ENCODE results near the gene ACTA2.

Gene ACTA2

DNA sequence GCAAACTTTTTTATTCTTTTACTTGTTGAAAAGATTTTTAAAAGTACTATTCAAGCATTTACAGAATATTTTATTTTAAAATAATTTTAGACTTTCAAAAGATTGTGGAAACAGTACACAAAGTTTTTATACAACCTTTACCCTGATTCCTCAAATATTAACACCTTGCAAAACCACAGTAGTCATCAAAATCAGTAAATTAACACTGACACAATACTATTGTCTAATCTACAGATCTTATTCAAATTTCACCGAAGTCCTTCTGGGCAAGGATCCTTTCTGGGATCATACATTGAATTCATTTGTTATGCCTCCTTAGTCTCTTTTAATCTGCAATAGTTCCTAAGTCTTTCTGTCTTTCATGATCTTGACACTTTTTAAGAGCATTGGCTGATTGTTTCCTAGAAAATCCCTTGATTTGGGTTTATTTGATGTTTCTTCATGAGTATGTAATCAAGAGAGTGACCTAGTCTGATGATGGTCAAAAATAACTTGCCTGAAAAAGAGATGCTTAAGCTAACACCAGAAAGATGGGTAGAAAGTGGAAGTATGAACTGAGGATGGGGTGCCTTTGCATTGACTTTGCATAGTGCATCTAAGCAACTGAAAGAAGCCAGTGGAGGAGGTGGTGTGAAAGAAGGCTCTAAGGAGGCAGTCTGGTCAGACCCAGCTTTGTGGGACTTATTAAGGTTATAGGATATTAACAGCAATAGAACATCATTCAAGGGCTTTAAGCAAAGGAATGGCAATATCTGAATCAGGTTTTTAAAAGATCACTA, 62.8 kb downstream of the ACTA2 start:
- TF ChIP-seq, protein P1, sequence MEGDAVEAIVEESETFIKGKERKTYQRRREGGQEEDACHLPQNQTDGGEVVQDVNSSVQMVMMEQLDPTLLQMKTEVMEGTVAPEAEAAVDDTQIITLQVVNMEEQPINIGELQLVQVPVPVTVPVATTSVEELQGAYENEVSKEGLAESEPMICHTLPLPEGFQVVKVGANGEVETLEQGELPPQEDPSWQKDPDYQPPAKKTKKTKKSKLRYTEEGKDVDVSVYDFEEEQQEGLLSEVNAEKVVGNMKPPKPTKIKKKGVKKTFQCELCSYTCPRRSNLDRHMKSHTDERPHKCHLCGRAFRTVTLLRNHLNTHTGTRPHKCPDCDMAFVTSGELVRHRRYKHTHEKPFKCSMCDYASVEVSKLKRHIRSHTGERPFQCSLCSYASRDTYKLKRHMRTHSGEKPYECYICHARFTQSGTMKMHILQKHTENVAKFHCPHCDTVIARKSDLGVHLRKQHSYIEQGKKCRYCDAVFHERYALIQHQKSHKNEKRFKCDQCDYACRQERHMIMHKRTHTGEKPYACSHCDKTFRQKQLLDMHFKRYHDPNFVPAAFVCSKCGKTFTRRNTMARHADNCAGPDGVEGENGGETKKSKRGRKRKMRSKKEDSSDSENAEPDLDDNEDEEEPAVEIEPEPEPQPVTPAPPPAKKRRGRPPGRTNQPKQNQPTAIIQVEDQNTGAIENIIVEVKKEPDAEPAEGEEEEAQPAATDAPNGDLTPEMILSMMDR (conservative IDR thresholded peaks at IDR 0.05; ENCODE audit: low read length): no peak
- no peak overlapping the region for H3K4me3 ChIP-seq (ENCODE audit: low read length)
- no peak for DNase-seq (ENCODE audit: low read depth)

DNA sequence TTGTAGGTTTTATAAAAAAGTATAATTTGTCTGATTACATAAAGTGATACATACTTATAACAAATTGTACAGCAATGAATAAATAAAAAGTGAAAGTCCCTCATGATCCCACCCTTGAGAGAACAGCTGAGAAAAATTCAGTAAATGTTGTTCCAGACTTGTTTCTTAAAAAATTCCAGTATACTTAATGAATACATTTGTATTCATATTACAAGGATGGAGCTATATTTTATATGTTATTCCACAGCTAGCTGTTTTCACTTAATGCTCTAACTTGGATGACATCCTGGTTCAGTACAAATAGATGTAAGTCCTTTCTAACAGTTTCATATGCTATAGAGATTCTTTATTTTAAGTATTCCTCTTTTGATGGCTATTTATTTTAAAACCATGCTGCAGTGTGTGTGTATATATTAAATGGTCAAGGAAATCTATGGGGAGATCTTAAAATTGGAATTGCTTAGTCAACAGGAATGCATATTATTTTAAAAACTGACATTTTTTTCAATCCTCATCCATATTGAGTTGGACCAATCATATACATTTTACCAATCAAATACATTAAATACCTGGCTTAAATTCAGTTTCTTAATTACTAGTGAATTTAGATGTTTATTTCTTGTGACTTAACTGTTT, 63.6 kb downstream of the ACTA2 start:
- TF ChIP-seq, protein P1 (conservative IDR thresholded peaks at IDR 0.05; ENCODE audit: low read length): no peak
- no peak overlapping the region for H3K4me3 ChIP-seq (ENCODE audit: low read length)
- no peak for DNase-seq (ENCODE audit: low read depth)

DNA sequence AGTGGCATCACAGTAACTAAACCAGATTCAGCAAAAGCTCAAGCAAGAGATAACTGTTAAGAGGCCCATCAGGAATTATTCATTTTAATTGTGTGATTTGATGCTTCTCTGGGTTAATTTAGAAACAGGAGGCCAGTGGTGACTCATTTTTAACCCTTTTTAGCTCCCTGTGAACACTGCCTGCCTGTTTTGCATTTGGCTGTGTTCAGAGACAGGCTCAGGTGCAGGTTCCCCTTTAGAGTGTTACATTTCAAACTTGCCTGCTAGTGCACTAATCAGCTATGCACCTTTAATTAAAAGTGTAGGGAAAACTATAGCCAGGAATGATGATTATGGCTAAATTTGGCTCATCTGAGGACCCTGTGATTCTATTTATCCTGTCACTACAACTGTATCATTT, 66.0 kb downstream of the ACTA2 start:
- TF ChIP-seq, protein P1 (conservative IDR thresholded peaks at IDR 0.05; ENCODE audit: low read length): no peak
- DNase-seq (ENCODE audit: low read depth): no peak
- no peak overlapping the region for H3K4me3 ChIP-seq (ENCODE audit: low read length)
